H9 (cell line): Measurements from ENCODE around the gene STAC. TPM values are rescaled to one million over a fixed set of nuclear protein-coding genes. Genes with fewer than 3 reads are reported as not detected.

Experiments used
- DNase-seq: peaks from one replicate; pipeline ENCODE4 v3.0.0-alpha.2; 2017
- H2AFZ ChIP-seq: one replicate; pipeline ENCODE4 v1.6.1; 2013; ENCODE audit warnings: mild to moderate bottlenecking, low read length, control low read depth, moderate library complexity
- H2AK5ac ChIP-seq: 2 replicates; pipeline ENCODE4 v1.6.1; 2013; ENCODE audit warnings: low read length, control low read depth, mixed read lengths; ENCODE audit not compliant: insufficient read length
- H2BK120ac ChIP-seq: one replicate; pipeline ENCODE4 v1.6.1; 2013; ENCODE audit warnings: low read depth, mild to moderate bottlenecking, low read length, control low read depth, inconsistent platforms; ENCODE audit not compliant: poor library complexity, severe bottlenecking
- H2BK12ac ChIP-seq: 2 replicates; pipeline ENCODE4 v1.6.1; 2013; ENCODE audit warnings: low read length, control low read depth, mixed read lengths, low read depth; ENCODE audit not compliant: insufficient read length
- H2BK15ac ChIP-seq: 2 replicates; pipeline ENCODE4 v1.6.1; 2013; ENCODE audit warnings: low read depth, low read length, control low read depth
- H2BK20ac ChIP-seq: one replicate; pipeline ENCODE4 v1.6.1; 2013; ENCODE audit warnings: low read depth, mild to moderate bottlenecking, low read length, control low read depth, inconsistent platforms; ENCODE audit not compliant: poor library complexity, severe bottlenecking
- H2BK5ac ChIP-seq: 2 replicates; pipeline ENCODE4 v1.6.1; 2013; ENCODE audit warnings: low read length, control low read depth, mixed read lengths; ENCODE audit not compliant: insufficient read length
- H3K14ac ChIP-seq: 2 replicates; pipeline ENCODE4 v1.6.1; 2013; ENCODE audit warnings: low read length, control low read depth; ENCODE audit not compliant: insufficient read depth
- H3K18ac ChIP-seq: 2 replicates; pipeline ENCODE4 v1.6.1; 2013; ENCODE audit warnings: low read depth, mild to moderate bottlenecking, mixed read lengths, low read length, control low read depth; ENCODE audit not compliant: insufficient read length
- H3K23ac ChIP-seq: 2 replicates; pipeline ENCODE4 v1.6.1; 2013; ENCODE audit warnings: low read length, control low read depth, mixed read lengths, low read depth; ENCODE audit not compliant: insufficient read length
- H3K23me2 ChIP-seq: 2 replicates; pipeline ENCODE4 v1.6.1; 2013; ENCODE audit warnings: low read depth, mild to moderate bottlenecking, mixed read lengths, low read length, control low read depth; ENCODE audit not compliant: insufficient read length, poor library complexity, severe bottlenecking
- H3K27ac ChIP-seq: 2 replicates; pipeline ENCODE4 v1.5.1; 2013; ENCODE audit warnings: low read length, control low read depth, mixed read lengths, low read depth; ENCODE audit not compliant: insufficient read length
- H3K27me3 ChIP-seq: 2 replicates; pipeline ENCODE4 v1.6.1; 2013; ENCODE audit warnings: low read length, control low read depth, inconsistent platforms; ENCODE audit not compliant: insufficient read depth
- H3K4ac ChIP-seq: 2 replicates; pipeline ENCODE4 v1.6.1; 2013; ENCODE audit warnings: low read depth, mild to moderate bottlenecking, control low read depth, inconsistent platforms, low read length, moderate library complexity
- H3K4me1 ChIP-seq: 2 replicates; pipeline ENCODE4 v1.6.1; 2013; ENCODE audit warnings: low read length, control low read depth, inconsistent platforms; ENCODE audit not compliant: insufficient read depth
- H3K4me2 ChIP-seq: 2 replicates; pipeline ENCODE4 v1.6.1; 2013; ENCODE audit warnings: low read length, control low read depth, mixed read lengths; ENCODE audit not compliant: insufficient read length, insufficient read depth
- H3K56ac ChIP-seq: 2 replicates; pipeline ENCODE4 v1.6.1; 2013; ENCODE audit warnings: low read depth, mild to moderate bottlenecking, mixed read lengths, low read length, control low read depth; ENCODE audit not compliant: insufficient read length
- H3K79me1 ChIP-seq: 2 replicates; pipeline ENCODE4 v1.6.1; 2013; ENCODE audit warnings: low read depth, mild to moderate bottlenecking, moderate library complexity, low read length, control low read depth, inconsistent platforms; ENCODE audit not compliant: insufficient read depth, poor library complexity, severe bottlenecking
- H3K79me2 ChIP-seq: 2 replicates; pipeline ENCODE4 v1.6.1; 2013; ENCODE audit warnings: low read length, control low read depth, inconsistent platforms; ENCODE audit not compliant: insufficient read depth
- H3K9ac ChIP-seq: 2 replicates; pipeline ENCODE4 v1.6.1; 2013; ENCODE audit warnings: low read length, control low read depth, mixed read lengths; ENCODE audit not compliant: insufficient read length; ENCODE audit errors: extremely low read depth
- H3K9me3 ChIP-seq: one replicate; pipeline ENCODE4 v1.6.1; 2013; ENCODE audit warnings: low read depth, low read length, inconsistent platforms; ENCODE audit not compliant: control insufficient read depth
- H3T11ph ChIP-seq: one replicate; pipeline ENCODE4 v1.6.1; 2013; ENCODE audit warnings: mild to moderate bottlenecking, low read length, control low read depth, inconsistent platforms
- H4K20me1 ChIP-seq: one replicate; pipeline ENCODE4 v1.6.1; 2013; ENCODE audit not compliant: control insufficient read depth, insufficient read length, insufficient read depth
- H4K5ac ChIP-seq: 2 replicates; pipeline ENCODE4 v1.6.1; 2013; ENCODE audit warnings: low read depth, mild to moderate bottlenecking, mixed read lengths, low read length, control low read depth; ENCODE audit not compliant: insufficient read length
- H4K8ac ChIP-seq: replicated peaks from 2 replicates; pipeline ENCODE4 v1.6.1; 2013; ENCODE audit warnings: low read length, control low read depth, mixed read lengths, low read depth; ENCODE audit not compliant: insufficient read length
- H4K91ac ChIP-seq: 2 replicates; pipeline ENCODE4 v1.6.1; 2013; ENCODE audit warnings: low read depth, mild to moderate bottlenecking, moderate library complexity, mixed read lengths, low read length, control low read depth; ENCODE audit not compliant: insufficient read length
- H3K27ac Mint-ChIP-seq, 3 experiments: 2 replicates in 2 of 3; 3 replicates in 1 of 3; pipeline ENCODE4 v1.8.0; 2020 to 2021; ENCODE audit warnings: mixed read lengths in 3 of 3, mild to moderate bottlenecking in 1 of 3, moderate library complexity in 1 of 3
- H3K27me3 Mint-ChIP-seq: 2 replicates; pipeline ENCODE4 v1.8.0; 2021; ENCODE audit warnings: low read depth, mild to moderate bottlenecking, moderate library complexity, mixed read lengths
- H3K36me3 Mint-ChIP-seq, 3 experiments: 2 replicates in 2 of 3; 3 replicates in 1 of 3; pipeline ENCODE4 v1.8.0; 2020 to 2021; ENCODE audit warnings: low read depth in 3 of 3, mixed read lengths in 3 of 3; ENCODE audit not compliant: insufficient read depth in 1 of 3
- H3K4me1 Mint-ChIP-seq, 2 experiments: 2 replicates each; pipeline ENCODE4 v1.8.0; 2020; ENCODE audit warnings: mixed read lengths in 2 of 2
- H3K4me3 Mint-ChIP-seq, 2 experiments: 2 replicates in 1 of 2; 3 replicates in 1 of 2; pipeline ENCODE4 v1.8.0; 2020 to 2021; ENCODE audit warnings: mild to moderate bottlenecking in 2 of 2, mixed read lengths in 2 of 2, moderate library complexity in 1 of 2
- H3K9me3 Mint-ChIP-seq, 2 experiments: 2 replicates in 1 of 2; 3 replicates in 1 of 2; pipeline ENCODE4 v1.8.0; 2020; ENCODE audit warnings: mild to moderate bottlenecking in 2 of 2, mixed read lengths in 2 of 2, moderate library complexity in 1 of 2
- CTCF ChIP-seq: fragments of 200-600 bp; sonication (generic); conservative IDR thresholded peaks from 3 replicates; pipeline ENCODE4 v1.8.0; 2021; ENCODE audit warnings: antibody characterized with exemption, mild to moderate bottlenecking
- WGBS: extraction: QIAGEN DNeasy Blood & Tissue Kit; methylation state at CpG from one replicate; pipeline ENCODE4 v1.1.7; 2013; ENCODE audit warnings: missing lambda C conversion rate, low lambda C conversion rate, mixed read lengths; ENCODE audit not compliant: insufficient read length; ENCODE audit errors: extremely low coverage; 5-methylcytosine and 5-hydroxymethylcytosine counted together
- total RNA-seq: library from RNA; stranded (reverse); gene quantifications from 2 replicates; pipeline ENCODE4 v1.2.1, GENCODE V29; 2021

STAC gene
- total RNA-seq, 1 experiment from 2014 or later: 3.0 TPM

GRCh38 chr3:36366308-36366707 is 14.0 kb upstream of the STAC start:
- Histone ChIP-seq H4K20me1 (no peaks in the 10 kb centered on the region), H3K79me1 (no peaks in the 10 kb centered on the region), H2BK12ac (no peak overlapping the region), H3K23ac (no peak overlapping the region), H3K4ac (no peak overlapping the region), H3K9me3 (no peaks in the 10 kb centered on the region), H4K5ac (no peak overlapping the region), H4K8ac (no peak overlapping the region), H3K14ac (no peak overlapping the region), H3K4me1 (no peaks in the 10 kb centered on the region; the same call in 1 of the 2 replicates), H2BK15ac (no peak overlapping the region), H3K23me2 (no peaks in the 10 kb centered on the region), H4K91ac (no peak overlapping the region), H3K9ac (no peak overlapping the region), H3K27me3 (no peaks in the 10 kb centered on the region), H2AFZ (no peak overlapping the region), H2BK20ac (no peak overlapping the region), H3K79me2 (no peaks in the 10 kb centered on the region), H2AK5ac (no peak overlapping the region), H2BK5ac (no peak overlapping the region), H3K4me2 (no peak overlapping the region), H3K56ac (no peak overlapping the region), H3K18ac (no peak overlapping the region), H2BK120ac (no peak overlapping the region), H3K27ac (no peak overlapping the region), H3T11ph (no peak overlapping the region)
- Mint-ChIP-seq H3K36me3 (no peaks in the 10 kb centered on the region), H3K4me3 (no peak overlapping the region), H3K9me3 (no peaks in the 10 kb centered on the region), H3K4me1 (peaks cover 17 to 22% of the 10 kb centered on the region in 2 experiments), H3K27me3 (no peaks in the 10 kb centered on the region), H3K27ac (no peak overlapping the region)
- DNase-seq: no peak
- no CpG with 5 or more reads among the region's 4 CpGs for WGBS
- TF ChIP-seq CTCF: no peak
